Measurements from ENCODE around the gene HOTAIR.

The HOTAIR gene

DNA sequence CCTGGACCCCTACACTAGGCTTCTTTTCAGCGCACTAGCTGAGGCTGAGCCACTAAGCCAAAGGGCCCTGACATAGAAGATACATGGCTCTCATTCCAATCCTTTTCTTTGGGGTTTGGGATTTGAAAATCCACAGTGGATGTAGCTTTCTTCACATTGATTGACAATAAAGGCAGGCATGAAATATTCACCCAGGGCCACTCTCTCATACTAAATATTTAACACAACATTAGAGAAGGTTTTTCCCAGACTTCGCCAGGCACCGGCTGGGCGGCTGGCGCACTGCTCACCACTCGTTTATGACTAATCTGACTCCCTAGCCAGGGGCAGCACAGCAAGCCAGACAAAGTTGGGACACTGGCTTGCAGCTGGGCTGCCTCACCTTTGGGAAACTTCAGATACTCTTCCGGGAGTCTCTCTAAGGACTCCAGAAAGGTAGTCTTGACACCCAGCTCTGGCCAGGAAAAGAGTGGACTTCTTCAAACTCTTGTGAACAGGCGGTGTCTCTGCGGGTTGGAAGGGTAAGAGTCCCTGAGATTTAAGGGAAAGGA is 2.5 kb downstream of the HOTAIR start:
- DNase-seq, result no peak

DNA sequence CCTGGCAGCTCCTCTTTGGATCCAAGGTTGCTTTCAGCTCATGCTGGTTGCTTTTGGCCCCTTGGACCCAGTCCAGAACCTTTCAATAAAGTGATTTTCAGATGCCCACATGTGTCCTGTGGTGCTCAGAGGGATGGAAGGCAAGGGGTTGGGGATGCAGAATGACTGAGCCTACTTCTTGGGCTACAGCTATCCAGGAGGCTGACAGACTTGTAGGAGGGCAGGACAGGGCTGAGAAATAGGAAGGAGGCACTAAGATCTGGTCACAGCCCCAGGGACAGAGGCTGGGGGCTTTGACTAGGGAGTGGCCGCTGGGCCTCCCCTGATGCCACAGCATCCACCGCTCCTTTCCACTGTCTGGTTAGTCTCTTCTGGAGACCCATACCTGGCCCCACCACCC is 3.1 kb downstream of the HOTAIR start:
- DNase-seq, result no peak

DNA sequence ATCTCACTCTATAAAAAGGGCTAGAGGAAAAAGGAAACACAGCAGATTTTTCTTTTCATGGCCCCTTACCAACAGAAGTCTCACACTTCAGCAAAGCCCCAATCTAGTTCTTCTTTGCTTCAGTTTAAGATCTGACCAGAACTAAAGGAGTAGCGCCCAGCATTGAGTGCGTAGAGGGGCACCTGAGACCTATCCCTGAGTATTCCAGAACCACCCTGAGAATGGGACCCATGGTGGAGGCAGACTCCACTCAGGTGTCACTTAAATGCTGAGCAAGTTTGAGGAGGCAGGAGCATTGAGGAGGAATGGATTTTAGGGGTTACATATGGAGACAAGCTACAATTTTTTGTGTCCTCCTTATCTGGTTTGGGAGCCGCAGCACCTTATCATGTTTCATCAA is 3.6 kb downstream of the HOTAIR start:
- DNase-seq, result no peak

DNA sequence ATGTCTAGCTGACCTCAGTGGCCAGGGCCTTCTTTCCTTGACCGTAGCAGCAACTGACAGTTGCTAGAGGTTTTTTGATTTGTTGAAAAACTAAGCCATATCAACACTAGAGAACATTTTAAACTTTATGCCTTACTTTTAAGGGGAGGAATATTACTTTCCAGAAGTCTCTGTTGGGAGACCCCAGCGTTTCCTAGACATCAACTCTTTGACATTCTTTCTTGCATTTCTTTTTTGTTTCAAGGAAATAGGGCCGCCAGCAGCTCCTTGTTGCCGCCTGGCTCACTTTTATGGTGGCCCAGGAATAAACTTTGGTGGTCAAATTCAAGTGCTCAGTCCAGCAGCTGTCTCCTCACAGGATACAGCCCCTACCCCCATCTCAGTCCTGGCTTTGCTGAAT is 4.3 kb downstream of the HOTAIR start:
- no peak for DNase-seq

DNA sequence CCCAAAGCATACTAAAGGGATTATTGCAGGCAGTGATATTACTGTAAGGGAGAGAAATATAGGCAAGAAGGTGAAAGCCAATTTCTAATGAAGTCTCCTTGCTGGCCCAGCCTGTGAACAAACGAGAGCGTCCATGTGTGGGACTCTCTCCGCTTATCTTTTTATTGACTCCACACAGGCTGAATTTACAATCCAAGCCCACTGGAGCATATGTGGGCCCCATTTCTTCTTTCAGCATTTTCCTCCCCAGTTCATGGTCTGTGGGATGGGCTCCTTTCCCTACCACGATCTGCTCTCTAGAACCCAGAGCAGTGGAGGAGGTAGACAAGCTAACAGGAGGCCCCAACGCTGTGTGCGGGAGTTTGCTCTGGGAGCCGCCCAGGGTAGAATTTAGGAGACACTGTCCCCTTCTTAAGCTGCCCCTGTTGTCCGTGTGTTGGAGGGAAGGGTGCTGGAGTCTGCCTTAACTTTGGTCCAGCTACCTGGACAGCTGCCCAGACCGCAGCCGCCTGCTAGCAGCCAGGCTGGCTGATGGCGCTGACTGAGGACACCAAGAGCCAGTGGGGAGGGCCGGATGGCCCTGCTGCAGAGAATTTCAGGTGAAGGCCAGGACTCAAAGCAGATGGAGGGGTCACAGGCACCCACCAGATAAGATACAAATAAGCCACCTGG is 5.0 kb downstream of the HOTAIR start:
- no peak for DNase-seq

DNA sequence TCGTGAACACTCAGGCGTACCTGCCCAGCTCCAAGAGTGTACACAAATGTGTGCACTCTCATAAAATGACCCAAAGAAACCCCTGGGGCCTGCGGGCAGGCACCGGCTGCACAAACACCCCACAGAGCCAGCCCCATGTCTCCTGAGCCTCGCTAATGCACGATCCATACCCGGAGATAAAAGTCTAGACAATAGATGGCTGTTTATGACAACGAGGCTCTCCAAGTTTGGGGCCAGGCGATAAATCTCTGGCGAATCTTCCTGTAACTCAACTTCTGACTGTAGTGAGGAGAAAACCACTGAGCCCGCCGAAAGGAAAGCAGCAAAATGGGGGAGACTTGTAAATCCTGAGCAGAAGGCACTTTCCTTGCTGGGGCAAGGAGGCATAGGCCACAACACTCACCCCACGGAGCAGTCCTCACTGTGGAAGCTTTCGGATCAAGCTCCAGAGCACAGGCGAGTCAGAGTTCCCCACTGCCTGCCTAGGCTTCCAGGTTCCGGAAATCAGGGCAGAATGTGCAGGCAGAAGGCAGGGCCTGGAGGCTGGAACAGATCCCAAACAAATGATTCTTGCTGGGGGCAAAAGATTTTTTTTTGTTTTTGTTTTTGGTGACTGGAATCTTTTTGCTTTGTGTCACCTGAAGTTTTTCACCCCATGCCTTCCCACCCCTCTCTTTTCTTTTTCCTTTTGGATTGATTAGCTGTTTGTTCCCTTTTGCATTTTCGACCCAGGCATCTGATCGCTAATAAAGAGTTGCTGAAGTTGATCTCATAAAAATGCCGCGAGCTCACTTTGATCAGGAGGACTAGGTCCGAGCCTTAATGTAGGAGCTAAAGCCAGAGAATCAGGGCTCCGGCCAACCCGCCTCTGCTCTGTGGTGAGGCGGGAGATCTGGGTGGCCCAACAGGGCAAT is 6.3 kb downstream of the HOTAIR start:
- no peak for DNase-seq

DNA sequence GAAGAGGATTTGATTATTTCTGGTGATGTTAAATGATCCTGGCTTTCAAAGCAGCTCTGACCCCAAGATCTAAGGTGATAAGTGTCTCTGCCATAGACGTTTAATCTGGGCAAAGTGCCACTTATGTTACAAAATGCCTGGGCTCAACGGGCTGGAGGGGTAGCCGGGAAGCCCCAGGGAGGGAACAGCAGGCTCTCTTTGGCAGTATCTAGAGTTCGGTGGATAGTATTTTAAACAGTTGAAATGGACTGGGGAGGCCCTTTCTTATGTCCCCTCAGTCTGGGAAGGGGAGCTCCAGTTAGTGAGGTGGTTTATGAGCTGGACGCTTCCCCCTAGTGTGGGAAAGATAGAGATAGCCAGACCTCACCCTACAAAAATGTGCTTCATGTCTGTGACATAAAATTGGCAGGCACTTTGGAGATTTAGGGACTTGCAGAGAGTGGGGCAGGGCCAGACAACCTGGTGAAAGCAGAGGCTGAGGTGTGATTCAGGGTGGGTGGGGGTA is 7.3 kb downstream of the HOTAIR start:
- no peak for DNase-seq

DNA sequence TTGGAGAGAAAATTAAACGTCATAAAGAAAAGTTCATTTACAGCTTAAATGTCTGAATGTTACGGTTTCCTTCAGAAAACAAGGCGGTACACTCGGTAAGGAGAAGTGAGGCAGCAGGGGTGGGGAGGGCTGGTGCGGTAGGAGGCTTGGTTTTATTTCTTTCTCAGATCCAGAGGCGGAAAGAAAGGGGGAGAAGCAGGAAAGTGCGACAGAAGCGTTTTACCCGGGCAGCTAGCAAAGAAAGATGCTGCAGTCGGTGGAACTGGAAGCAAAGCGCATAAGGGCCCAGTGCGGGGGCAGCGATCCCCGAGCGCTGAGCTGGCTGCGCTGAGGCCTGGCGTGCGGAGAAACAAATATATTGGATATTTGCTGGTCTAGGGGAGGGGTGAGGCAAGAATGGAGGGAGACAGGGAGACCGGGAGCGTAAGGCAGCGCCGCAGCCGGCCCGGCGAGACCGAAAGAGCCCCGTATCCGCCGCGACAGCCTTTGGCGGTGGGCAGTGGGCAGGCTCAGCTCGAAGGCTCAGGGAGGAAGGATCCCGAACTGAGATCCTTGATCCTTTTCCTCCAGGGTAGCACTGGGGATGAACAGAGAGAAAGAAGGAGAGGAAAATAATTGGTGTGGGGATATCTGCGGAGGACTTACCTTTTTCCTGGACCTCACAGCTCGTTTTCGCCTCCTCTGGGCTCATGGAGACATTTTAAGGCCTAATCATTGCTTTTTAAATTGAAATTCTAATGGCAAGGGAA is 8.2 kb downstream of the HOTAIR start:
- DNase-seq, result no peak

DNA sequence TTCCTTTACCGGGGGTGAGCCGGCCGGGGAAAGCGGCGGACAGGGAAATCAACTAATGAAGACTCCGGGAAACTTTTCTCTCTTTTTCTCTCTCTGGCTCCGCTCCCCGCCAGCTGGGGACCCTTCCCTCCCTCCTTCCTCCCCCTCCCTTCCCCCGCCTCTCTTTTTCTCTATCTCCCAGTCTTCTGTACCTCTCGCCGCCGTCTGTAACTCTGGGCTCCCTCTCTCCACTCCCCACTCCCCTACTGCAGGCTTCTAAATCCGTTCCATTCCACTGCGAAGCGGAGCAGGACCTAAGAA is 8.7 kb downstream of the HOTAIR start:
- no peak for DNase-seq

DNA sequence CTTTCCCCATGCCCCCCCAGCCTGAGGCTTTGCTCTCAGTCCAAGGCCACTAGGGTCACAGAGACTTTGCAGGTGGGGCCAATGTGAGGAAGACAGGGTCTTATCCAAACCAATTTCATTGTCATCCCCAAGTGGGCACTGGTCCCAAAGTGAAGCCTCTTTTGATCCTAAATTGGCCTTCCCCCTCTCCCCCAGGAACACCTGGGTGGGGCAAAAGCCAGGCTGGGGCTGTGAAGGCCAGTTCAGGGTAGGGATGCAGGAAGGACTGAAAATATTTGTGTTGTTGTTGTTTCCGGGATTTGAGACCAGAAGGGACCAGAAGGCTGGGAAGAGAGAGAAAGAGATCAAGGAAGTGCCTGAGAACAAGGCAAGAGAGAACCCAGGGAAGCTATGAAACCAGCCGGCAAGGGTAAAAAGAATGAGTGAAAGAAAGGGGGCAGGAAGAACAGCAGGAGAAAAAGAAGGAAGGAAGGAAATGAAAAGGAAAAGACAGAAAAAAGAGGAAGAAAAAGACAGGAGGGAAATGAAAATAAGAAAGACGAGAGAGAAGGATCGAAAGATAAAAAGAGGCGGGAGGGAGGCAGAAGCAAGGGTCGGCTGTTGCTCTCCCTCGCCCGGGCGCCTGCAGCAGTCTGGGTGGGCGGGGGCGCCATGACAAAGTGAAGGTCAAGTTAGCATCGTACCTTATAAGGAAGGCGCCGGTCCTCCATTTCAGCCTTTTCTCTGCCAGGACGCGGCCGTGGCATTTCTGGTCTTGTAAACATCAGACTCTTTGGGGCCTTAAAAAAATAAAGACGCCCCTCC is 9.3 kb downstream of the HOTAIR start:
- DNase-seq, result no peak

DNA sequence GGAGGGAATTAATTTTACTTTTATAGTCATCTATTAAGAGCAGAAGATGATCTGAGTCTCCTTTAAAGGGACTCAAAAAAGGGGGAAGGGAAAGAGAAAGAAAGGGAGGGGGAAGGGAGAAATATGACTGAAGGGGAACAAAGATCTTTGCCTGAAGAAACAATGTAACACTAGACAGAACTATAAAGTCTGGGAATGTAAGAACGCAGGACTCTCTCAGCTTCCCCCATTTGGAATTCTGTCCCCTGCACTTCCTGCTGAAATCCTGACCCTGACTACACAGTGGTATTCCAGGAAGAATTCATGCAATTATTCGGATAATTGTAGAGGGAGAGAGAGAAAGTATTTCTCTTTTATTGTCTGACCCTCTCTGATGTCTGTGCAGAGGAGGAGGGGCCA is 10.4 kb downstream of the HOTAIR start:
- no peak for DNase-seq

DNA sequence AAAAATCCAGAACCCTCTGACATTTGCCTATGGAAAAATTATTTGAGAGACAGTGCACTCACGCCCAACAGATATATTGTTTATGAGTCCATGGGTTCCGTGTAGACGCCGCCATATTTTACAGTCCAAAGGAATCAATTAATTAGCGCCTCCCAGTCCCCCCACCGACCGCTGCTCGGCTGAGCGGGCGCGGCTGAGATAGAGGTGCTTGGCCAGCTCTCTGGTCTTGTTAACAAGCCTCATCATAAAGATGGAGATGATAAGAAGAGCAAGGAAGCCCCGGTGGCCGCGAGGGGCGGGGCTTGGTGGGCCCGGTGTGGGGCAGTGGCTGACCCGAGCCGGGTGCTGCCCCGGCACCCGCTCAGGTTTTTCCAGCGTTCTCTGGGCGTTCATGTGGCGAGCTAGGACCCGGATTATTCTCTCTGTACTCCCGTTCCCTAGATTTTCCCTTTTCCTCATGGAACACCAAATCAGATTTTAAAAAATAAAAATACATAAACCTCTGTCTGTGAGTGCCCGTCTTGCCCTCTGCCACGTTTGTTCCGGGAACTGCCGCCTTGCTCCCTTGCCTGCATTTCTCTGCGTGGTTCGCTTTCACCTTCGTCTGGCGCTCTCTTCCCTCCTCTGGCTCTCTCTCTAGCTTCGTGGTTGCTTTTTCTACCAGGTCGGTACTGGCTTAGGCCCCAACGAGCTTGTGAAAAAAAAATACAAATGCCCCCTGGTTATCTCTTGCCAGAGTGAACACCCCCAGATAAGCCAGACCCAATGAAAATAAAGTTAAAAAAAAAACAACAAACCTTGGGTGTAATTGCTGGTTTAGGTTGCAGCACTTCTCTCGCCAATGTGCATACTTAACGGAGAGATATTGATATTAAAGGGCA is 11.1 kb downstream of the HOTAIR start:
- DNase-seq, result no peak

DNA sequence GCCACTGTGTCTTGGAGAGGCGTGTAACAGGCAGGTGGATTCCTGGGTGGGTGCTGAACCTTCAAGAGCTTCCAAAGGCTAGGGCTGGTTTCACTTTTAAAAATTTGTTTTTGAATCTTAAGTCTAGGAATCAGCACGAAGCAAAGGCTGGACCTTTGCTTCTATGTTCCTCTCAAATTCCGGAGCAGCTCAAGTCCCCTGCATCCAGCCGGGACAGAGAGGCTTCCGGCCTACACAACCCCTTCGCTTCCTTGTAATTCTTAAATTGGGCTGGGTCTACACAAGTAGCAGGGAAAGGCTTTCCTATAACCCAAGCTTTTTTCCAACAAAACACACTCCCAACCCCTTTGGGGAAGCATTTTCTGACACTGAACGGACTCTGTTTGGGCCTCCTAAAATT is 11.7 kb downstream of the HOTAIR start:
- no peak for DNase-seq

DNA sequence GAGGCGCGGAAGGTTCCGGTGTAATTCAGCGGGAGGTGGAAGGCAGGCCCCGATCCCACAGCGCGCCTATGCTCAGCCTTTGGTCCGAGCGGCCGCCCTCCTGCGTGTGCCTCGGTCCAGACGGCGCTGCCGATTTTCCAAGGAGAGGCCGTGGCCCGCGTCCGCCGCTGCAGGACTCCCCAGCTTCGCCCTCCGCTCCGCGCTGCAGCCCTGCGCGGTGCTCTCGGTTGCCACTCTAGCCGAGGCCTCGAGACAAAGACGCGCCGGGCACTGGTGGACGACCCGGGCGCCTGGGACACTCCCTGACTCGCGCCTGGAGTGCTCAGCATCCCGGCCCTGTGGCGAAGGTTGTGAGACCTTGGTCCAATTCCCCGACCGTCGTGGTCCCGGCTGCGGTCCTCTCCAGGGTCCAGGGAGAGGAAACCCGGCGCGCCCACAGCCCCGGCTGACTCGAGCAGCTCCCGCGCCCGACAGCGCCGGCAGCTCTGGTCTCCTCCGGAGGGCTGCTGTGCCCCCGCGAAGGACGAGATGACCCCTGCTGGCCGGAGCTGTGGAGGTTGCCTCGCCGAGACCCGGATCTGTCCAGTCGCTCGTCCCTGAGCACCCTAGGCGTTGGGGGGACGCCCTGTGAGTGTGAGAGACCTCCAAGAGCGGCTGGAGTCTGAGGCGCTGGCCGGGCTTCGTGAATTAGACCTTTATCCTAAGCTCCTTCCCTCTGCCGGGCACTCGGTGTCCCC is 13.6 kb downstream of the HOTAIR start:
- DNase-seq, result no peak

DNA sequence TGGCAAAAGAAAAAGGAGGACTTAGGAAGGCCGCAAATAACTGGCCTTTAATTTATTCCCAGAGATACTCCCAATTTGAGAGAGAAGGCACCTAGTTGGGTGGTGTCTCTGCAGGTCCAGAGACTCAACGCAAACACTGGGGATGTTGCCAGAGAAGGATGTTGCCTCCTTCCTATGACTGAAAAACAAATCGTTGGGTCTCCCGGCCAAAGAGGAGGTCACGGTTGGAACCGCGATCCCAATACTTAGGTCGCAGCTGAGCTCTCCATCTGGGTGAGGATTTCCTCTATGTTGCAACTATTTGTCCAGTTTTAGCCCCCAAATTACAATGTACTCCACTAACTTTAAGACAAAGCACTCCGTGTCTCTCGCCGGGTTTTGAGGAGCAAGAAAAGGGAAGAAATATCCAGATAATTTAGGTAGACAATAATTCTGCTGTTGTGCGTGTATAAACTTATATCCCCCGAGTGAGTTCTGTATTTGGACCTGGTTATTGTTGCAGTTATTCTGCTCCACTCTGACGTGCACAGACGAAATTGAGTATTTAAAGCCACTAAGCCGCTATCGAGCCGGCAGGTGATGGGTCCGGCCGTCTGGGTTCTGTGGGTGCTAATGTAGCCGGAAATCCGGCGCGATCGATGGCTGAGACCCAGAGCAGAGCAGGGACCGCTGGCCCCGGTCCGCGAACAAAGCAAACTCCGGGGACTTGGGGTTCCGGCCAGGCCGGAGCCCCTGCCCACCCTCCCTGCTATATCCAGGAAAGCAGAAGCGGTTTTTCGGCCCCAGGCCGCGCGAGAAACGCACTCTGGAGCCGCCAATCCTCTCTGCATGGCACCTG is 14.3 kb downstream of the HOTAIR start:
- no peak for DNase-seq

DNA sequence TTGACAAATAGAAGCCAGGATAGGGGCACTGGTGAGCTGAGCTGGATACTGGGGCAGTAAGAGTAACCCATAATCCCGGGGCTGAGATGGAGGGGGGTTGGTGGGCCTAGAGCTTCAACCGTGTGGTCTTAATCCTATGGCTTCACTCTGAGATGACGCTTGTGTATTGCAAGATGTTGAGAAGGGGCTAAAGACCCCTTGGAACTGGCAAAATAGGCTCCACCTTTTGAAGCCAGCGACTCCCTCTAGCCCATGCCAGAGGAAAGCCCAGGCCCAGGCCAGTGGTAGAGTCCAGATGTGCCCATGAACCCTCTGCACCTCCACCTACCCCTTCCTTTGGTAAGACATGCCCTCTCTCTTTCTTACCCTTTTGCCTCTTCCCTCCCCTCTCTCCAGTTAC is 15.4 kb downstream of the HOTAIR start:
- no peak for DNase-seq

DNA sequence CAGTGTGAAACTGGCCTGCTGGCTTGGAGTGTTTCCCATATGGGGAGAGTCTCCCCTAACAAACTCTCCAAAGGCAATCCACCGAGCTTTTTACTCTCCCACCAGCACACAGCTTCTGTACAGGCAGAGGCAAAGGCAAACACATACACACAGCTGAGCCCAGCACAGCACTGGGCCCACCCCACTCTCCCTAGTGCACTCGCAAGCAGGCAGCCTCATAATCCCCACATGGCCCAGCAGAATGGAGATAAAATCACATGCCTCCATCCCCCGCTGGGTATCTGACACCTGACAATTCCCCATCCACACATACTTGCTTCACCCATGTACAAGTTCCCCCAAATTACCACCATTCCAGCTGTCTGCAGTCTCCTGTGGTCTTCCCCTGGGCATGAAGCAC is 16.6 kb downstream of the HOTAIR start:
- DNase-seq, result no peak

DNA sequence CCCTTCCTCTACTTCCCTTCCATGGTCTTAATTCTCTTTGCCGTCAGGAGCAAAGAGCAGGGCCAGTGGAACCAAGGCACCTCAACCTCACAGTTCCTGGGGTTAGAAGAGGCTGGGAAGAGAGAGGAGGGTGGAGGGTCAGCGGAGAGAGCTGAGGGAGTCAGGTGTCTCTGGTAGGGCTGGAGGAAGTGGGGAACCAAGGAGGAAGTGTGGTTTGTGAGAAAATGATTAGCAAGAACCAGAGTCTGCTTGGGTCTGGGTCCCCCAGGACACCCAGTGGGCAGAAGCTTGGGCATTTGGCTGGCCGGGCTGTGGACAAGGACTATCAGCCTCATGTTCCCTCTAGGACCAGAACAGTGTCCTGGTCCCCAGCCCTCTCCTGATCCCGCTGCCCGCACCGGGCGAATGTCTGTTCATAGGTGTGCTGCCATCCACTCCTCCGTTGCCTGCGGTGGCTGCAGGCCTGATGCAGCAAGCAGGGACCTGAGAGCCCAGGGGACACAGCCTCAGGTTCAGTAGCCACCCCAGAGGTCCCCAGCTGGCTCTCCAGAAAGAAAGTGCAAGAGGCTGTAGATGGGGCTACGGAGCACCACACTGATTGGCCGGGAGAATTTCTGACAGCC is 17.7 kb downstream of the HOTAIR start:
- no peak for DNase-seq

DNA sequence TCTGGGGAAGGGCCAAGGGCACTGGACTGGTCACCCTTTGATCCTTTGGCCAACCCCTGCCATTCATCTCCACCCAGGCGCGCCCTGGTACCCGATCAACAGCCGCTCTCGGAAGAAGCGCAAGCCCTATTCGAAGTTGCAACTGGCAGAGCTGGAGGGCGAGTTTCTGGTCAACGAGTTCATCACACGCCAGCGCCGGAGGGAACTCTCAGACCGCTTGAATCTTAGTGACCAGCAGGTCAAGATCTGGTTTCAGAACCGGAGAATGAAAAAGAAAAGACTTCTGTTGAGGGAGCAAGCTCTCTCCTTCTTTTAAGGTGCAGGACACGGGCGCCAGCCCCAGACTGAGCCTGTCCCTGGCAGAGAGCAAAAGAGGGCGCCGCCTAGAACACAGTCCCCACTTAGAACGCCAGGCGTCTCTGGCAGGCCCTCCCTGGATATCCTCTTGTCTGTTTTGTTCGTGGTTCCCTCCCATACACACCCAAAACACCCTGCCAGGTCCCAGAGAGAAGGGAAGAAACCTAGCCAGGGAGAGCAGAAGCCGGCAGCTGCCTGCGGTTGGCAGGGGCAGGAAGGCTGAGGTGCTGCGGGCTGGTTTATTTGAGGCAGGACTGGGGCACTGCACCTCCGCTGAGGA is 18.4 kb downstream of the HOTAIR start:
- DNase-seq, result no peak
